WTC11 (cell line): ENCODE results near the gene B3GNT9.

Experiments
- CTCF ChIP-seq: fragments of 200-600 bp; IDR thresholded peaks from 2 replicates; pipeline ENCODE4 v1.8.0; 2022; ENCODE audit warnings: antibody characterized with exemption
- ZNF396 ChIP-seq: fragments of 250-450 bp; sonication (Bioruptor Pico); IDR thresholded peaks from 2 replicates; pipeline ENCODE4 v1.8.0; 2021; ENCODE audit warnings: mild to moderate bottlenecking, moderate library complexity, borderline replicate concordance

GRCh38 chr16:67182288-67182687 is 31.5 kb upstream of the B3GNT9 start:
- no peak for TF ChIP-seq CTCF
- TF ChIP-seq ZNF396 (CRISPR knock-in tag), result no peak
